B cell (primary cell): ENCODE data around the gene ZNF735.

ENCODE experiments used
- EZH2 ChIP-seq: IDR thresholded peaks from 2 replicates; pipeline ENCODE4 v1.6.1; 2012; ENCODE audit warnings: borderline replicate concordance, low read depth, mild to moderate bottlenecking, moderate library complexity, low read length; ENCODE audit not compliant: insufficient read depth, poor library complexity, severe bottlenecking
- TF ChIP-seq, protein P1 (sequence below): fragments of 200-600 bp; IDR thresholded peaks from one replicate; pipeline ENCODE4 v1.8.0; 2022; ENCODE audit warnings: antibody characterized with exemption, mild to moderate bottlenecking

DNA sequence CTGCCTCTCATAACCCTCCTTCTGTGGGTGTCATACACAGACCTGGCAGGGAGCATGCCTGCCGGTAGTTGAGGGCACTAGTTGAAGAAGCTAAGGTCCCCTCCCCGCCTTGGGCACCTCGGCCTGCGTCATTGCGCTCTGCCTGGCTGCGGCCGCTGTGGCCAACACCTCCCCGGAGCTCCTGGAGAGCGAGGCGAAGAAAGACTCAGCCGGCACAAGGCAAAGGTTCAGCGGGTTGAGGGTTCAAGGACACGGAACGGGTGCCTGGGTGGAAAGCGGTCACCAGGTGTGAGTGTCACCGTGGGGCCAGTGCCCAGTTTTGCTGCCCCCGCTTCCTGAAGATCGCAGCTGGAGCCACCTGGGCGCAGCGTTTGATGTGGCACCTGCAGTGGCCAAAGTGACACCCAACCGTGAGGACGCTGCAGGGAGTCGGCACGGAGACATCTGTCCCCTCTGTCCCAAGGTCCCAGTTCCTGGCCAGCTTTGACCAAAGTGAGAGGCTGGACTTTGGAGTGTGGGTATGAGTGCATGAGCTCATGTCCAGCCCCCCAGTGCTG is 14.8 kb upstream of the ZNF735 start:
- TF ChIP-seq, protein P1, sequence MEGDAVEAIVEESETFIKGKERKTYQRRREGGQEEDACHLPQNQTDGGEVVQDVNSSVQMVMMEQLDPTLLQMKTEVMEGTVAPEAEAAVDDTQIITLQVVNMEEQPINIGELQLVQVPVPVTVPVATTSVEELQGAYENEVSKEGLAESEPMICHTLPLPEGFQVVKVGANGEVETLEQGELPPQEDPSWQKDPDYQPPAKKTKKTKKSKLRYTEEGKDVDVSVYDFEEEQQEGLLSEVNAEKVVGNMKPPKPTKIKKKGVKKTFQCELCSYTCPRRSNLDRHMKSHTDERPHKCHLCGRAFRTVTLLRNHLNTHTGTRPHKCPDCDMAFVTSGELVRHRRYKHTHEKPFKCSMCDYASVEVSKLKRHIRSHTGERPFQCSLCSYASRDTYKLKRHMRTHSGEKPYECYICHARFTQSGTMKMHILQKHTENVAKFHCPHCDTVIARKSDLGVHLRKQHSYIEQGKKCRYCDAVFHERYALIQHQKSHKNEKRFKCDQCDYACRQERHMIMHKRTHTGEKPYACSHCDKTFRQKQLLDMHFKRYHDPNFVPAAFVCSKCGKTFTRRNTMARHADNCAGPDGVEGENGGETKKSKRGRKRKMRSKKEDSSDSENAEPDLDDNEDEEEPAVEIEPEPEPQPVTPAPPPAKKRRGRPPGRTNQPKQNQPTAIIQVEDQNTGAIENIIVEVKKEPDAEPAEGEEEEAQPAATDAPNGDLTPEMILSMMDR, result no peak
- no peak for TF ChIP-seq EZH2
